T-helper 2 cell treated with Interferon-gamma antibody and Interleukin-4, amounts not matched to agents 5 μg/mL and 100 μg/mL, for 36 hours (primary cell): ENCODE measurements around the gene SLC15A4.

Experiments used
- DNase-seq: peaks from one replicate; pipeline ENCODE4 v3.0.0; 2021; ENCODE audit warnings: low spot score
- H3K27ac Mint-ChIP-seq: one replicate; pipeline ENCODE4 v1.8.0; 2021; ENCODE audit warnings: mild to moderate bottlenecking, mixed read lengths
- H3K27me3 Mint-ChIP-seq: one replicate; pipeline ENCODE4 v1.8.0; 2021; ENCODE audit warnings: low read depth, mixed read lengths
- H3K36me3 Mint-ChIP-seq: one replicate; pipeline ENCODE4 v1.8.0; 2021; ENCODE audit warnings: low read depth, mixed read lengths
- H3K4me1 Mint-ChIP-seq: one replicate; pipeline ENCODE4 v1.8.0; 2021; ENCODE audit warnings: low read depth, mixed read lengths
- H3K4me3 Mint-ChIP-seq: one replicate; pipeline ENCODE4 v1.8.0; 2022; ENCODE audit warnings: mild to moderate bottlenecking, moderate library complexity, mixed read lengths
- H3K9me3 Mint-ChIP-seq: one replicate; pipeline ENCODE4 v1.8.0; 2021; ENCODE audit warnings: mixed read lengths

SLC15A4 gene

DNA sequence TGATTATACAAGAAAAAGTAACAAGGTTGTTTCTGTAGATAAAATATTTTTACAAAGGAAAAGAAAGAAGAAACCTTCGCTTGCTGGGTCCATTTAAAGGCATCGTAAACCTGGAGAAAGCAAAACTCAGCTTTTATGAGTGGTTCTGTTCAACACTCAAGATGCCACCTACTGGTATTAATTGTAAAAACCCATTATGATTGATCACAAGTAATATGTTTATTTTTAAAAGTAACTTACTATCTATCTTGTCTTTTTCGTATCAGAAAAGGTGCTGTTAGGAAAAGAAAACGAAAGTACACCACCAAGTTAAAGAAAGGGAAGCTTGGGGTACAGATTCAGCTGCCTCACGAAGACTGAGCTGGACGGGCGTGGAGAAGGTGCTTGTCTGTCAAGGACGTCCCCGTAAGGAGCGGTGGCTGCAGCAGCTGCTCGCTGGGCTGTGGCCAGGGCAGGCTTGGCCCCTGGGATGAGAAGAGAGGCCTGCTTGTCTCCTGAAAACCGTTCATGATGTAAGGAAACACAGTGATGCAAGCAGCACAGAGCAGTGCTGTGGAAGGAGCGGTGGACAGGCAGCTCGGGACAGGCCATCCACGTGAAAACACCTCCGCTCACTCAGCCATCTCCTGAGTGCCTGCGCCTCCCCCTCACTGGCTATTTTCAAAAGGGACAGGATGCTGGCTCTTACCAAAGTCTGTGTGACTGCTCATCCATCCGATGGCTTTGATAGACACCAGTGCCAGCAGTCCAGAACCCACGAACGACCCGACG lies 25.0 kb downstream of the SLC15A4 start:
- no peaks in the 10 kb centered on the region for H3K27me3 Mint-ChIP-seq
- no peak overlapping the region for H3K27ac Mint-ChIP-seq
- H3K9me3 Mint-ChIP-seq, result no peaks in the 10 kb centered on the region
- peaks cover 68% of the 10 kb centered on the region for H3K36me3 Mint-ChIP-seq
- peaks cover 13% of the 10 kb centered on the region for H3K4me1 Mint-ChIP-seq
- H3K4me3 Mint-ChIP-seq, result no peak overlapping the region
- no peak for DNase-seq

- Mint-ChIP-seq H3K36me3 (peaks cover 66% of the 10 kb centered on the region), H3K9me3 (no peaks in the 10 kb centered on the region), H3K27ac (no peak overlapping the region), H3K4me1 (peaks cover 13% of the 10 kb centered on the region), H3K27me3 (no peaks in the 10 kb centered on the region), H3K4me3 (no peak overlapping the region)
- DNase-seq, result no peak
Measured at GRCh38 chr12:128797119-128798118, 26.3 kb downstream of the SLC15A4 start.

DNA sequence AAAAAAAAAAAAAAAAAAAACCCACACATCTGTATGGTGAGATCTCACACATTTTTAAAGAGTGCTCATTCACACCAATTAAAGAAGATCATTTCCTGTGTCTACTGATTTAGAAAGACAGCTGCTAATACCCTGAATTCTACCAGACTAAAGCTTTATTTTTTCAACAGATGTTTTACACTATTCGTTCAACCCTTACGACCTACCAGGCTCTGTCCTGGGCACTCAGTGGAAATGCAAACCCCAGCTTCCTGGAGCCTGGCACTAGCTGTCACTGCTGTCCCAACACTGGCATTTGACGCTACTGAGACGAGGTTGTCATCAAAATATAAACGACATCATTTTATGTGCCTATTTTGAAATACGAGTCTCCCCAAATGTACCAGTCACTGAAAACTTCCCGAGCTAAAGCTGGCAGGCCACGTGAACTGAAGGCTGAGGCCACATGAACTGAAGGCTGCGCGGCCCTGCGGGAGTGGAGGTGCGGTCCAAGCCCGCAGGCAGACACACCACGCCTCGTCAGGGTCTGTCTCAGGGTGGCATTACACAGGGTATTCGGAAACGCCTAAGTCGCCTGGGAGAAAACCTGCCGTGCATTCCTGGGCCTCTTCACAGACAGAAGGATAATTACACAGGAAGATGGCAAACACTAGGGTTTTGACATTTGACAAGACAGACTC lies 27.2 kb downstream of the SLC15A4 start:
- H3K27me3 Mint-ChIP-seq, result no peaks in the 10 kb centered on the region
- H3K4me1 Mint-ChIP-seq, result peaks cover 15% of the 10 kb centered on the region
- no peak for DNase-seq
- H3K36me3 Mint-ChIP-seq, result peaks cover 66% of the 10 kb centered on the region
- no peaks in the 10 kb centered on the region for H3K9me3 Mint-ChIP-seq
- no peak overlapping the region for H3K4me3 Mint-ChIP-seq
- no peak overlapping the region for H3K27ac Mint-ChIP-seq

GRCh38 chr12:128795530-128796361 lies 28.0 kb downstream of the SLC15A4 start:
- Mint-ChIP-seq H3K27me3 (no peaks in the 10 kb centered on the region), H3K27ac (peak overlapping the region; percentile 17), H3K9me3 (no peaks in the 10 kb centered on the region), H3K4me1 (peaks cover 15% of the 10 kb centered on the region), H3K4me3 (no peak overlapping the region), H3K36me3 (peaks cover 65% of the 10 kb centered on the region)
- DNase-seq, result no peak

- Mint-ChIP-seq H3K36me3 (peaks cover 57% of the 10 kb centered on the region), H3K27me3 (no peaks in the 10 kb centered on the region), H3K27ac (peak overlapping the region; percentile 64), H3K4me1 (peaks cover 15% of the 10 kb centered on the region), H3K9me3 (no peaks in the 10 kb centered on the region), H3K4me3 (no peak overlapping the region)
- no peak for DNase-seq
Measured at GRCh38 chr12:128794661-128795529, 28.9 kb downstream of the SLC15A4 start.

- Mint-ChIP-seq H3K27me3 (no peaks in the 10 kb centered on the region), H3K9me3 (no peaks in the 10 kb centered on the region), H3K36me3 (peaks cover 52% of the 10 kb centered on the region), H3K27ac (peak overlapping the region; percentile 45), H3K4me3 (no peak overlapping the region), H3K4me1 (peaks cover 15% of the 10 kb centered on the region)
- DNase-seq, result no peak
Measured at GRCh38 chr12:128793701-128794100, 30.1 kb downstream of the SLC15A4 start.

DNA sequence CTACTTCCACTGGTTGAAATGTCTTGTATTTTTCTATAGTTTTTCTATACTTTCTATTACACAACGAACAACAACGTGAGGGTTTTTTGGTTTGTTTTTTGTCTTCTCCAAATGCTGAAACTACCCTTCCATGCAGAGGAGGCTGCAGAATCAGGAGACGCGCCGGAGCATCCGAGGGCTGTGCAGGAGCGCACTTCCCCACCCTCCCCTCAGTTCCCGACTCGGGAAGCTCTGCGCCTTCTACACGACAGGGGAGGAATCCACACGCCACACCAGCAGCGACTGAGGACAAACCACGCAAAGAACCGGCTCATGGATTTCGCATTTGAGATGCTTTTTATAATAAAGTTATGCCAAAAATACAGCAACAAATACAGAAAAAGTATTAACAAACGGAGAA lies 30.9 kb downstream of the SLC15A4 start:
- Mint-ChIP-seq H3K27me3 (no peaks in the 10 kb centered on the region), H3K36me3 (peaks cover 48% of the 10 kb centered on the region), H3K4me3 (no peak overlapping the region), H3K4me1 (peaks cover 15% of the 10 kb centered on the region), H3K9me3 (no peaks in the 10 kb centered on the region), H3K27ac (no peak overlapping the region)
- no peak for DNase-seq

GRCh38 chr12:128792398-128792797 lies 31.4 kb downstream of the SLC15A4 start:
- no peaks in the 10 kb centered on the region for H3K9me3 Mint-ChIP-seq
- DNase-seq, result no peak
- H3K27ac Mint-ChIP-seq, result no peak overlapping the region
- no peak overlapping the region for H3K4me3 Mint-ChIP-seq
- H3K4me1 Mint-ChIP-seq, result peaks cover 13% of the 10 kb centered on the region
- H3K36me3 Mint-ChIP-seq, result peaks cover 45% of the 10 kb centered on the region
- no peaks in the 10 kb centered on the region for H3K27me3 Mint-ChIP-seq

- H3K27ac Mint-ChIP-seq, result no peak overlapping the region
- no peak overlapping the region for H3K4me3 Mint-ChIP-seq
- H3K4me1 Mint-ChIP-seq, result peaks cover 11% of the 10 kb centered on the region
- no peaks in the 10 kb centered on the region for H3K27me3 Mint-ChIP-seq
- DNase-seq, result no peak
- no peaks in the 10 kb centered on the region for H3K9me3 Mint-ChIP-seq
- H3K36me3 Mint-ChIP-seq, result peaks cover 39% of the 10 kb centered on the region
Measured at GRCh38 chr12:128791395-128792322, 32.1 kb downstream of the SLC15A4 start.

DNA sequence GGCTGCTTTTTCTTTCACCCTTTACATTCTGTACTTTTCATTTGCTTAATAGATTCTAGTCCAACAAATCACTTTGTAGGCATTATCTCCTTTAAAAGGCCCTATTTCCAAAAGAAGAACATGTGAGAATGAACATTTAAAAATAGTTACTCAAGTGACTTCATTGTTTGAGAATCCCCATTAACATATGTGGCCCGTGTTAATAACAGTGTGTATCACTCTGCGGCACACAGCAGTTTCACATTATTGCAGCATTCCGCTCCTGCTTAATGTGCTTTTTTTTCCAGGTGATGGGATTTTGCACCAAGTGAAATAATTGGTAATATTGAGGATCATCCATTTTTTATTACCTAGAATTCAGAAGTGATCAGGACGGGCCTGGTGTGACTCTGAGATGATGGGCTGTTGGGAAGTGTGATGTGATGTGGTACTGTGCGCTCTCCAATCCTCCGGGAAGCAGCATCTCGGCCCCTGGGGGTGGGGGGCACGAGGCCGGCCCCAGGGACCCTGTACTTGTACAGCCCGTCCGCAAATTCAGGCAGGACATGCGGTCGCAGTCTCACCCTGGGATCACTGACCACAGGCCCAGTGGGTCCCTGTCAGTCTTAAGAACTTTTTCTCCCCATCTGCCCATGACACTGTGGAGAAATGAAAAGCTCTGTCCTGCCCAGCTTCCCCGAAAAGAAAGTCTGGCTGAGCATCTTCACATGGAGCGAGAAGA lies 32.9 kb downstream of the SLC15A4 start:
- H3K27ac Mint-ChIP-seq, result no peak overlapping the region
- peaks cover 11% of the 10 kb centered on the region for H3K4me1 Mint-ChIP-seq
- peaks cover 32% of the 10 kb centered on the region for H3K36me3 Mint-ChIP-seq

GRCh38 chr12:128790221-128790620 lies 33.5 kb downstream of the SLC15A4 start:
- DNase-seq, result no peak
- Mint-ChIP-seq H3K27me3 (no peaks in the 10 kb centered on the region), H3K9me3 (no peaks in the 10 kb centered on the region), H3K4me3 (no peak overlapping the region), H3K4me1 (peaks cover 10% of the 10 kb centered on the region), H3K27ac (no peak overlapping the region), H3K36me3 (peaks cover 28% of the 10 kb centered on the region)

More for the DNA sequence above, 32.9 kb downstream of the SLC15A4 start:
- DNase-seq, result no peak
- Mint-ChIP-seq H3K9me3 (no peaks in the 10 kb centered on the region), H3K27me3 (no peaks in the 10 kb centered on the region), H3K4me3 (no peak overlapping the region)
